Mammary epithelial cell (primary cell): ENCODE measurements around the gene HERPUD2.

Source experiments
- EZH2 ChIP-seq: IDR thresholded peaks from 2 replicates; pipeline ENCODE4 v1.6.1; 2012; ENCODE audit warnings: low read length, inconsistent platforms, borderline replicate concordance
- TF ChIP-seq, protein P1 (sequence below), 2 donors: IDR thresholded peaks in 1 of 2; conservative IDR thresholded peaks in 1 of 2; 2 replicates each; pipeline ENCODE4 v1.5.1; 2011 to 2012; ENCODE audit warnings: inconsistent platforms in 2 of 2, low read length in 2 of 2, mild to moderate bottlenecking in 2 of 2, control low read depth in 1 of 2, low read depth in 1 of 2; ENCODE audit not compliant: insufficient read depth in 1 of 2; ENCODE audit errors: extremely low read depth in 1 of 2

- TF ChIP-seq, protein P1, sequence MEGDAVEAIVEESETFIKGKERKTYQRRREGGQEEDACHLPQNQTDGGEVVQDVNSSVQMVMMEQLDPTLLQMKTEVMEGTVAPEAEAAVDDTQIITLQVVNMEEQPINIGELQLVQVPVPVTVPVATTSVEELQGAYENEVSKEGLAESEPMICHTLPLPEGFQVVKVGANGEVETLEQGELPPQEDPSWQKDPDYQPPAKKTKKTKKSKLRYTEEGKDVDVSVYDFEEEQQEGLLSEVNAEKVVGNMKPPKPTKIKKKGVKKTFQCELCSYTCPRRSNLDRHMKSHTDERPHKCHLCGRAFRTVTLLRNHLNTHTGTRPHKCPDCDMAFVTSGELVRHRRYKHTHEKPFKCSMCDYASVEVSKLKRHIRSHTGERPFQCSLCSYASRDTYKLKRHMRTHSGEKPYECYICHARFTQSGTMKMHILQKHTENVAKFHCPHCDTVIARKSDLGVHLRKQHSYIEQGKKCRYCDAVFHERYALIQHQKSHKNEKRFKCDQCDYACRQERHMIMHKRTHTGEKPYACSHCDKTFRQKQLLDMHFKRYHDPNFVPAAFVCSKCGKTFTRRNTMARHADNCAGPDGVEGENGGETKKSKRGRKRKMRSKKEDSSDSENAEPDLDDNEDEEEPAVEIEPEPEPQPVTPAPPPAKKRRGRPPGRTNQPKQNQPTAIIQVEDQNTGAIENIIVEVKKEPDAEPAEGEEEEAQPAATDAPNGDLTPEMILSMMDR (conservative IDR thresholded peaks at IDR 0.05 in 1 of 2, IDR thresholded peaks at IDR 0.05 in 1 of 2; ENCODE audit: extremely low read depth in 1 of 2, insufficient read depth in 1 of 2, low read depth in 1 of 2, low read length in 2 of 2) = no peak
- no peak for TF ChIP-seq EZH2
Measured at GRCh38 chr7:35722054-35722849, 27.3 kb upstream of the HERPUD2 start.
